Iris pigment epithelial cell (primary cell): Measurements from ENCODE around the gene EXOC3L4.
A peak's percentile ranks its signal among the peaks of the same experiment; 100 is the strongest.
"Not testable (repeated sequence)": the region's sequence is repeated elsewhere in the genome, so short reads cannot be mapped to it uniquely, and the experiment has no call there.

Experiments used
- DNase-seq: peaks from one replicate; pipeline ENCODE4 v3.0.0-alpha.2; 2011; ENCODE audit warnings: low read depth

The EXOC3L4 gene

GRCh38 chr14:103151270-103151945 is 56.9 kb downstream of the EXOC3L4 start:
- DNase-seq = no peak

- DNase-seq = peak; percentile 8
These were observed 60.5 kb downstream of the EXOC3L4 start for GRCh38 chr14:103155010-103155409.

- not testable (repeated sequence) for DNase-seq
These were observed 60.9 kb downstream of the EXOC3L4 start for GRCh38 chr14:103155416-103155815.

- no peak for DNase-seq
These were observed 61.4 kb downstream of the EXOC3L4 start for GRCh38 chr14:103155826-103156394.

GRCh38 chr14:103156651-103157378 is 62.3 kb downstream of the EXOC3L4 start:
- no peak for DNase-seq

GRCh38 chr14:103157969-103158368 is 63.4 kb downstream of the EXOC3L4 start:
- DNase-seq = no peak

- DNase-seq = no peak
These were observed 64.2 kb downstream of the EXOC3L4 start for GRCh38 chr14:103158688-103159087.
